IMR-90 (cell line): ENCODE measurements around the gene CPXM2. TPM values are rescaled to one million over a fixed set of nuclear protein-coding genes. Genes with fewer than 3 reads are reported as not detected.

Source experiments
- ATAC-seq: fragments of 200-7000 bp; cut with Tn5 transposase; 2 replicates; pipeline ENCODE4 v1.9.1; 2020; ENCODE audit warnings: low read depth, mild to moderate bottlenecking, moderate library complexity
- BruUV-seq: library from RNA; stranded (reverse); fragments of 400-500 nt; replicated peaks from 2 replicates; lab custom pipeline; 2021; lab: Mats Ljungman, UMichigan
- CTCF ChIA-PET: fragments of 300-600 bp; formaldehyde crosslinking; extraction: SDS; loops from one replicate; lab custom pipeline; 2021; ENCODE audit warnings: antibody characterized with exemption; lab: Yijun Ruan, JAX
- POLR2A ChIA-PET: fragments of 300-600 bp; sonication (Branson Sonifier 250); formaldehyde crosslinking; loops from one replicate; lab custom pipeline; 2022; ENCODE audit warnings: antibody characterized with exemption; ENCODE audit not compliant: unreplicated experiment; lab: Charles Lee
- DNase-seq: peaks from one replicate; pipeline ENCODE4 v3.0.0; 2013
- H2AFZ ChIP-seq: replicated peaks from 2 replicates; pipeline ENCODE3; 2013; ENCODE audit warnings: low read length, mild to moderate bottlenecking; ENCODE audit not compliant: poor library complexity
- H2AK5ac ChIP-seq: 2 replicates; pipeline ENCODE4 v1.6.1; 2013; ENCODE audit warnings: low read depth, low read length, inconsistent platforms
- H2AK9ac ChIP-seq: replicated peaks from 2 replicates; pipeline ENCODE3; 2013; ENCODE audit warnings: mild to moderate bottlenecking, low read depth, low read length, moderate library complexity; ENCODE audit not compliant: poor library complexity
- H2BK120ac ChIP-seq: 2 replicates; pipeline ENCODE4 v1.6.1; 2013; ENCODE audit warnings: low read depth, low read length, inconsistent platforms
- H2BK15ac ChIP-seq: 3 replicates; pipeline ENCODE4 v1.6.1; 2013; ENCODE audit warnings: low read depth, low read length, inconsistent platforms
- H2BK20ac ChIP-seq: 2 replicates; pipeline ENCODE4 v1.6.1; 2013; ENCODE audit warnings: low read depth, mild to moderate bottlenecking, inconsistent platforms, low read length, moderate library complexity
- H2BK5ac ChIP-seq: 2 replicates; pipeline ENCODE4 v1.6.1; 2013; ENCODE audit warnings: mild to moderate bottlenecking, low read depth, low read length, inconsistent platforms; ENCODE audit not compliant: poor library complexity, severe bottlenecking
- H3K14ac ChIP-seq: replicated peaks from 2 replicates; pipeline ENCODE4 v1.6.1; 2013; ENCODE audit warnings: low read depth, low read length, inconsistent platforms
- H3K18ac ChIP-seq: 2 replicates; pipeline ENCODE4 v1.6.1; 2013; ENCODE audit warnings: low read depth, low read length, control low read depth
- H3K23ac ChIP-seq: 2 replicates; pipeline ENCODE4 v1.6.1; 2013; ENCODE audit warnings: low read depth, low read length, inconsistent platforms
- H3K27ac ChIP-seq: 2 replicates; pipeline ENCODE4 v1.5.1; 2013; ENCODE audit warnings: mild to moderate bottlenecking, control low read depth, low read length; ENCODE audit not compliant: insufficient read depth
- H3K27me3 ChIP-seq: 2 replicates; pipeline ENCODE4 v1.6.1; 2013; ENCODE audit warnings: low read length; ENCODE audit not compliant: control insufficient read depth, insufficient read depth
- H3K36me3 ChIP-seq: 2 replicates; pipeline ENCODE4 v1.6.1; 2013; ENCODE audit warnings: low read length, mixed read lengths; ENCODE audit not compliant: control insufficient read depth, insufficient read depth
- H3K4ac ChIP-seq: 2 replicates; pipeline ENCODE4 v1.6.1; 2013; ENCODE audit warnings: low read depth, low read length, inconsistent platforms
- H3K4me1 ChIP-seq: 2 replicates; pipeline ENCODE4 v1.6.1; 2013; ENCODE audit warnings: low read length, mixed read lengths; ENCODE audit not compliant: control insufficient read depth, insufficient read depth
- H3K4me2 ChIP-seq: 2 replicates; pipeline ENCODE4 v1.6.1; 2013; ENCODE audit warnings: low read depth, mild to moderate bottlenecking, control low read depth, low read length, moderate library complexity
- H3K4me3 ChIP-seq: 2 replicates; pipeline ENCODE4 v1.5.1; 2013; ENCODE audit warnings: low read depth, mild to moderate bottlenecking, control low read depth, low read length, moderate library complexity; ENCODE audit not compliant: insufficient read depth
- H3K56ac ChIP-seq: 2 replicates; pipeline ENCODE4 v1.6.1; 2013; ENCODE audit warnings: low read length, inconsistent platforms; ENCODE audit not compliant: insufficient read depth; ENCODE audit errors: extremely low read depth
- H3K79me1 ChIP-seq, 2 experiments: 2 replicates each; pipeline ENCODE4 v1.6.1; 2013; ENCODE audit warnings: low read length in 2 of 2, inconsistent platforms in 1 of 2, low read depth in 1 of 2
- H3K9ac ChIP-seq: 2 replicates; pipeline ENCODE4 v1.6.1; 2013; ENCODE audit warnings: low read depth, low read length, control low read depth
- H3K9me1 ChIP-seq: 2 replicates; pipeline ENCODE4 v1.6.1; 2013; ENCODE audit warnings: low read length, inconsistent platforms; ENCODE audit not compliant: insufficient read depth
- H3K9me3 ChIP-seq: 2 replicates; pipeline ENCODE4 v1.6.1; 2013; ENCODE audit warnings: low read length; ENCODE audit not compliant: control insufficient read depth, insufficient read depth
- H4K20me1 ChIP-seq: 2 replicates; pipeline ENCODE4 v1.6.1; 2013; ENCODE audit warnings: low read length, inconsistent platforms; ENCODE audit not compliant: insufficient read depth
- H4K5ac ChIP-seq: 2 replicates; pipeline ENCODE4 v1.6.1; 2013; ENCODE audit warnings: mild to moderate bottlenecking, low read depth, low read length, control low read depth
- H4K8ac ChIP-seq, 2 experiments: 2 replicates each; pipeline ENCODE4 v1.6.1; 2013; ENCODE audit warnings: low read depth in 2 of 2, low read length in 2 of 2, control low read depth in 1 of 2, inconsistent platforms in 1 of 2
- H4K91ac ChIP-seq: 2 replicates; pipeline ENCODE4 v1.6.1; 2013; ENCODE audit warnings: low read depth, low read length, inconsistent platforms; ENCODE audit not compliant: insufficient read depth
- BHLHE40 ChIP-seq: fragments of 150-350 bp; IDR thresholded peaks from 2 replicates; pipeline ENCODE4 v1.6.1; 2016; ENCODE audit warnings: mild to moderate bottlenecking, low read depth, low read length
- POLR2A ChIP-seq: IDR thresholded peaks from 2 replicates; pipeline ENCODE4 v1.6.1; 2012; ENCODE audit warnings: mild to moderate bottlenecking, low read depth, low read length
- RAD21 ChIP-seq: IDR thresholded peaks from 2 replicates; pipeline ENCODE4 v1.6.1; 2012; ENCODE audit warnings: low read length, improper control_type of control experiment
- RCOR1 ChIP-seq: IDR thresholded peaks from 2 replicates; pipeline ENCODE4 v1.6.1; 2012; ENCODE audit warnings: mild to moderate bottlenecking, low read length, improper control_type of control experiment; ENCODE audit not compliant: insufficient replicate concordance
- WGBS, 2 experiments: methylation state at CpG; one replicate each; pipeline versions ENCODE4 v1.1.5 to v1.1.7; 2013; ENCODE audit warnings: missing lambda C conversion rate in 2 of 2; ENCODE audit not compliant: insufficient read length in 1 of 2; ENCODE audit errors: extremely low coverage in 2 of 2; 5-methylcytosine and 5-hydroxymethylcytosine counted together
- dilution Hi-C: fragments of 300-500 bp; cut with HindIII; formaldehyde crosslinking; loops from one replicate; pipeline ENCODE4 v1.14.3; 2018; ENCODE audit warnings: low sequenced_read_pairs; ENCODE audit not compliant: unreplicated experiment
- in situ Hi-C: fragments of 300-500 bp; cut with MboI; formaldehyde crosslinking; loops from 3 replicates; pipeline ENCODE4 v1.14.3; 2019; ENCODE audit warnings: low sequenced_read_pairs, inconsistent platforms, mixed read lengths
- intact Hi-C: fragments of 100-400 bp; cut with micrococcal nuclease; formaldehyde crosslinking; loops from 2 replicates; pipeline ENCODE4 v1.10.0; 2022
- polyA plus RNA-seq, 3 experiments: library from polyadenylated mRNA; depleted of rRNA; stranded (reverse); fragments of >200 nt; gene quantifications; 2 replicates each; pipeline ENCODE4 v1.2.3, GENCODE V29; 2012; ENCODE audit warnings: low replicate concordance in 1 of 3
- total RNA-seq: library from RNA; depleted of rRNA; stranded (reverse); fragments of >200 nt; gene quantifications from 2 replicates; pipeline ENCODE4 v1.2.3, GENCODE V29; 2012
- TF ChIP-seq, protein P1 (sequence below): fragments of 150-350 bp; IDR thresholded peaks from 2 replicates; pipeline ENCODE4 v1.6.1; 2016; ENCODE audit warnings: low read depth, mild to moderate bottlenecking, low read length, moderate library complexity, borderline replicate concordance

CPXM2 gene
- total and polyA plus RNA-seq, 2 of the 4 experiments (the other 2 are of a cell fraction), result not detected

DNA sequence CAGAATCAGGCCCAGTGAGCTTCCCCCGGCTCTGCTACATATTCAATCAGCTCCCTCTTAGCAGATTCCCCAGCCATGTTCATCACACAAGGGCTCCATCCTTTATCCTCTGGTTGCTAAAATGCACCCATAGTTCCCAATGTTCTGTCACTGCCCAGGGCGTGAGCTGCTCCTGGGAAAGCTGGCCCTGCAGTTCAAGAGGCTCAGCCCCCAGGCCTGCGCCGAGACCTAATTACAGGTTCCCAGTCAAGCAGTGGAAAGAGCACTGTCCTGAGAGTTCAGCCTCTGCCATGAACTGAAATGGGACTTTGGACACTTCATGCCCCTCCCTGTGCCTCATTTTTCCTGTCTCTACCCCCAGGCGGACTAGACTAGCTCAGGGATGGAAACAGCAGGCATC, 149.9 kb downstream of the CPXM2 start:
- no peaks in the 10 kb centered on the region for H3K27me3 ChIP-seq
- no TSS peak for BruUV-seq
- no peak overlapping the region for H2AK9ac ChIP-seq
- no peak overlapping the region for H3K23ac ChIP-seq
- no peak overlapping the region for H2AFZ ChIP-seq
- dilution Hi-C loops, result no loop called here
- no peak overlapping the region for H3K14ac ChIP-seq
- no peak for ATAC-seq
- peaks cover 31% of the 10 kb centered on the region for H3K9me3 ChIP-seq
- no peaks in the 10 kb centered on the region for H3K36me3 ChIP-seq
- no peaks in the 10 kb centered on the region for H3K9me1 ChIP-seq
- no peak overlapping the region for H2BK20ac ChIP-seq
- no peak overlapping the region for H3K56ac ChIP-seq
- no peak overlapping the region for H3K18ac ChIP-seq
- H4K91ac ChIP-seq, result no peak overlapping the region
- no peak overlapping the region for H2AK5ac ChIP-seq
- no peaks in the 10 kb centered on the region for H3K79me1 ChIP-seq
- intact Hi-C loops, result no loop called here
- no peak overlapping the region for H3K4me3 ChIP-seq
- H4K20me1 ChIP-seq, result no peaks in the 10 kb centered on the region
- no peak overlapping the region for H3K4me2 ChIP-seq
- no peak overlapping the region for H3K4ac ChIP-seq
- TF ChIP-seq, protein P1, sequence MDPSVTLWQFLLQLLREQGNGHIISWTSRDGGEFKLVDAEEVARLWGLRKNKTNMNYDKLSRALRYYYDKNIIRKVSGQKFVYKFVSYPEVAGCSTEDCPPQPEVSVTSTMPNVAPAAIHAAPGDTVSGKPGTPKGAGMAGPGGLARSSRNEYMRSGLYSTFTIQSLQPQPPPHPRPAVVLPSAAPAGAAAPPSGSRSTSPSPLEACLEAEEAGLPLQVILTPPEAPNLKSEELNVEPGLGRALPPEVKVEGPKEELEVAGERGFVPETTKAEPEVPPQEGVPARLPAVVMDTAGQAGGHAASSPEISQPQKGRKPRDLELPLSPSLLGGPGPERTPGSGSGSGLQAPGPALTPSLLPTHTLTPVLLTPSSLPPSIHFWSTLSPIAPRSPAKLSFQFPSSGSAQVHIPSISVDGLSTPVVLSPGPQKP, result no peak
- no peak for TF ChIP-seq RCOR1
- no peak for TF ChIP-seq BHLHE40
- TF ChIP-seq RAD21, result no peak
- TF ChIP-seq POLR2A, result no peak
- CTCF ChIA-PET, result interaction anchor here (0.6 kb wide), 1 partner anchor 420 kb away, joined by 4 read pairs; no protein-coding TSS in a partner anchor
- no peak overlapping the region for H2BK5ac ChIP-seq
- in situ Hi-C loops, result no loop called here
- H3K4me1 ChIP-seq, result no peaks in the 10 kb centered on the region
- no peak overlapping the region for H4K5ac ChIP-seq
- no peak overlapping the region for H3K27ac ChIP-seq
- H2BK15ac ChIP-seq, result no peak overlapping the region
- no peak overlapping the region for H3K9ac ChIP-seq
- 52% methylated on average over 3 of the region's 5 CpGs; no CpG with 5 or more reads in 1 of the 2 experiments for WGBS, 2 experiments
- no peak overlapping the region for H2BK120ac ChIP-seq
- no peak overlapping the region for H4K8ac ChIP-seq
- POLR2A ChIA-PET, result no interaction called here
- no peak for DNase-seq
